OCI-LY1 (cell line): Measurements from ENCODE around the gene ZNF785.

ENCODE experiments used
- H2AFZ ChIP-seq: fragments of 200-600 bp; sonication (generic), shearing (Covaris generic); 2 replicates; pipeline ENCODE4 v1.6.0; 2014; ENCODE audit warnings: antibody characterized with exemption, mild to moderate bottlenecking, low read length
- H3F3A ChIP-seq: fragments of 200-600 bp; sonication (generic), shearing (Covaris generic); 2 replicates; pipeline ENCODE4 v1.6.0; 2014; ENCODE audit warnings: mild to moderate bottlenecking, antibody characterized with exemption, low read length, moderate library complexity; ENCODE audit not compliant: insufficient read depth
- H3K27ac ChIP-seq: fragments of 200-600 bp; sonication (generic); 2 replicates; pipeline ENCODE4 v1.5.1; 2014; ENCODE audit warnings: low read length, mixed run types, mild to moderate bottlenecking, low read depth; ENCODE audit not compliant: poor library complexity, severe bottlenecking
- H3K27me3 ChIP-seq: fragments of 200-600 bp; sonication (generic); 2 replicates; pipeline ENCODE4 v1.6.0; 2014; ENCODE audit warnings: antibody characterized with exemption, mild to moderate bottlenecking, low read length, moderate library complexity; ENCODE audit not compliant: insufficient read depth
- H3K36me3 ChIP-seq: fragments of 200-600 bp; sonication (generic); 2 replicates; pipeline ENCODE4 v1.6.1; 2014; ENCODE audit warnings: mild to moderate bottlenecking, antibody characterized with exemption, low read length, moderate library complexity, mixed read lengths; ENCODE audit not compliant: insufficient read depth
- H3K4me1 ChIP-seq: fragments of 200-600 bp; sonication (generic); 2 replicates; pipeline ENCODE4 v1.5.1; 2014; ENCODE audit warnings: mild to moderate bottlenecking, low read length, moderate library complexity; ENCODE audit not compliant: insufficient read depth, severe bottlenecking
- H3K4me2 ChIP-seq: fragments of 200-600 bp; sonication (generic), shearing (Covaris generic); 2 replicates; pipeline ENCODE4 v1.6.1; 2014; ENCODE audit warnings: low read length
- H3K4me3 ChIP-seq: fragments of 200-600 bp; sonication (generic); 2 replicates; pipeline ENCODE4 v1.5.1; 2014; ENCODE audit warnings: low read length, low read depth, mild to moderate bottlenecking, mixed read lengths; ENCODE audit not compliant: poor library complexity, severe bottlenecking
- H3K79me2 ChIP-seq: fragments of 200-600 bp; shearing (Covaris generic); 2 replicates; pipeline ENCODE4 v1.6.1; 2016; ENCODE audit warnings: mixed run types, low read length, mixed read lengths; ENCODE audit not compliant: insufficient read depth
- H3K9ac ChIP-seq: fragments of 200-600 bp; sonication (generic), shearing (Covaris generic); 2 replicates; pipeline ENCODE4 v1.6.1; 2014; ENCODE audit warnings: mild to moderate bottlenecking, low read length, mixed read lengths
- H3K9me2 ChIP-seq: fragments of 200-600 bp; sonication (generic), shearing (Covaris generic); 2 replicates; pipeline ENCODE4 v1.6.1; 2014; ENCODE audit warnings: low read depth, mild to moderate bottlenecking, low read length, mixed read lengths
- H3K9me3 ChIP-seq: fragments of 200-600 bp; shearing (Covaris generic); 2 replicates; pipeline ENCODE4 v1.6.1; 2014; ENCODE audit warnings: low read length, mixed read lengths
- H4K20me1 ChIP-seq: fragments of 200-600 bp; sonication (generic), shearing (Covaris generic); 2 replicates; pipeline ENCODE4 v1.6.0; 2016; ENCODE audit warnings: mild to moderate bottlenecking, low read length; ENCODE audit not compliant: insufficient read depth
- CTCF ChIP-seq: fragments of 200-600 bp; sonication (generic), shearing (Covaris generic); IDR thresholded peaks from 2 replicates; pipeline ENCODE4 v1.5.1; 2017; ENCODE audit warnings: mild to moderate bottlenecking, antibody characterized with exemption, low read length, moderate library complexity, mixed read lengths
- EZH2 ChIP-seq: fragments of 200-600 bp; sonication (generic), shearing (Covaris generic); IDR thresholded peaks from 2 replicates; pipeline ENCODE4 v1.8.0; 2017; ENCODE audit warnings: borderline replicate concordance, mixed run types, mild to moderate bottlenecking, antibody characterized with exemption, low read length, moderate library complexity, mixed read lengths

The ZNF785 gene

DNA sequence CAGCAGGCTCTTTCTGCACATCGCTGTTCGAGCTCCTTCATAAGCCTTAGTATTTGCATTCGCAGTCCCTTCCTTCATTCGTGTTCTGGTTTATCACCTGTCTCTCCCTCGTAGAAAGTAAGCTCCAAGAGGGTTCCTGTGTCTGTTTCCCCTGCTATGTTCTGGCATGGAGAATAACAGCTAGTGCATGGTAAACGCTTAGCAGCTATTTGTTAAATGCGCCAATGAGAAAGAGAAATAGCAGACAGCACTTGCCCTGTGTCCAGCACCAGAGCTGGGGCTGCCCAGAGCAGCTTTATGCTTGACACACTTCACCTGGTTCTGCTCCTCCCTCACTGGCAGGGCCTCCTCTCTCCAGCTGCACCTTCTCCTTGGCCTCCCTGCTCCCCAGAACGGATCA is 19.5 kb downstream of the ZNF785 start:
- Histone ChIP-seq H2AFZ (no peak overlapping the region), H3K27ac (no peak overlapping the region), H3K4me2 (no peak overlapping the region), H3K79me2 (no peaks in the 10 kb centered on the region), H3K27me3 (no peaks in the 10 kb centered on the region), H3F3A (no peaks in the 10 kb centered on the region), H3K9me2 (no peaks in the 10 kb centered on the region), H3K36me3 (no peaks in the 10 kb centered on the region), H3K4me1 (peaks cover 31% of the 10 kb centered on the region), H4K20me1 (no peaks in the 10 kb centered on the region), H3K4me3 (no peak overlapping the region), H3K9ac (no peak overlapping the region), H3K9me3 (no peaks in the 10 kb centered on the region)
- TF ChIP-seq CTCF (no peak), EZH2 (no peak)

GRCh38 chr16:30565526-30565925 is 20.0 kb downstream of the ZNF785 start:
- H3K36me3 ChIP-seq = no peaks in the 10 kb centered on the region
- no peak overlapping the region for H3K4me2 ChIP-seq
- no peaks in the 10 kb centered on the region for H3K9me2 ChIP-seq
- no peak for TF ChIP-seq EZH2
- no peak for TF ChIP-seq CTCF
- H3K79me2 ChIP-seq = no peaks in the 10 kb centered on the region
- H4K20me1 ChIP-seq = no peaks in the 10 kb centered on the region
- no peak overlapping the region for H3K27ac ChIP-seq
- H3K4me1 ChIP-seq = peaks cover 28% of the 10 kb centered on the region
- H3K4me3 ChIP-seq = no peak overlapping the region
- no peak overlapping the region for H3K9ac ChIP-seq
- no peaks in the 10 kb centered on the region for H3K9me3 ChIP-seq
- H3K27me3 ChIP-seq = no peaks in the 10 kb centered on the region
- H2AFZ ChIP-seq = no peak overlapping the region
- no peaks in the 10 kb centered on the region for H3F3A ChIP-seq

DNA sequence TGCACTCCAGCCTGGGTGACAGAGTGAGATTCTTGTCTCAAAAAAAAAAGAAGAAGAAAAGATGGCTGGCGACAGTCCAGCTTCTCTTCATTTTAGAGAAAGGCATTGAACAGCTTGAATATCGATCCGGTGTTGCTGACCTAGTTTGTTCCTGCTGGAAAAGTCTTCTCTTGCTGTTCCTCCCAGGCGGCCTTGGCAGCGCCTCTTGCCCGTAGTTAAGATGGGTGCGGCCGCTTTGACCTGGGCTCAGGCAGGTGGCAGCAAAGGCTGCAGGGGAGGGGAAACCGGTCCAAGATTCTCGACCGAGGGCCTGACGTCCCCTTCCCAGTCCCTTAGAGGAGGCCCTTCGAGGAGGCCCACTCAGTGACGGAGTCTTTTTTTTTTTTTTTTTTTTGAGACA is 23.5 kb downstream of the ZNF785 start:
- Histone ChIP-seq H3K9me3 (no peaks in the 10 kb centered on the region), H3K9ac (peak overlapping the region; percentile 60; the same call in 1 of the 2 replicates), H3K27me3 (no peaks in the 10 kb centered on the region), H3K4me2 (peak overlapping the region; percentile 63), H3F3A (0 out of 2 replicates have a peak, but pooled peaks cover 3% of the 10 kb centered on the region), H4K20me1 (no peaks in the 10 kb centered on the region), H3K36me3 (no peaks in the 10 kb centered on the region), H3K27ac (no peak overlapping the region), H2AFZ (no peak overlapping the region), H3K4me3 (peak overlapping the region; percentile 57), H3K4me1 (peaks cover 25% of the 10 kb centered on the region), H3K9me2 (no peaks in the 10 kb centered on the region), H3K79me2 (0 out of 2 replicates have a peak, but pooled peaks cover 4% of the 10 kb centered on the region)
- TF ChIP-seq CTCF (peak; percentile 8; the same call in 1 of the 2 replicates), EZH2 (no peak)
